Kidney capillary endothelial cell (primary cell): Measurements from ENCODE around the gene GNPDA2.
A peak's percentile ranks its signal among the peaks of the same experiment; 100 is the strongest.

ENCODE experiments used
- DNase-seq: peaks from one replicate; pipeline ENCODE4 v3.0.0-alpha.2; 2018; ENCODE audit warnings: low spot score

GNPDA2 gene

DNA sequence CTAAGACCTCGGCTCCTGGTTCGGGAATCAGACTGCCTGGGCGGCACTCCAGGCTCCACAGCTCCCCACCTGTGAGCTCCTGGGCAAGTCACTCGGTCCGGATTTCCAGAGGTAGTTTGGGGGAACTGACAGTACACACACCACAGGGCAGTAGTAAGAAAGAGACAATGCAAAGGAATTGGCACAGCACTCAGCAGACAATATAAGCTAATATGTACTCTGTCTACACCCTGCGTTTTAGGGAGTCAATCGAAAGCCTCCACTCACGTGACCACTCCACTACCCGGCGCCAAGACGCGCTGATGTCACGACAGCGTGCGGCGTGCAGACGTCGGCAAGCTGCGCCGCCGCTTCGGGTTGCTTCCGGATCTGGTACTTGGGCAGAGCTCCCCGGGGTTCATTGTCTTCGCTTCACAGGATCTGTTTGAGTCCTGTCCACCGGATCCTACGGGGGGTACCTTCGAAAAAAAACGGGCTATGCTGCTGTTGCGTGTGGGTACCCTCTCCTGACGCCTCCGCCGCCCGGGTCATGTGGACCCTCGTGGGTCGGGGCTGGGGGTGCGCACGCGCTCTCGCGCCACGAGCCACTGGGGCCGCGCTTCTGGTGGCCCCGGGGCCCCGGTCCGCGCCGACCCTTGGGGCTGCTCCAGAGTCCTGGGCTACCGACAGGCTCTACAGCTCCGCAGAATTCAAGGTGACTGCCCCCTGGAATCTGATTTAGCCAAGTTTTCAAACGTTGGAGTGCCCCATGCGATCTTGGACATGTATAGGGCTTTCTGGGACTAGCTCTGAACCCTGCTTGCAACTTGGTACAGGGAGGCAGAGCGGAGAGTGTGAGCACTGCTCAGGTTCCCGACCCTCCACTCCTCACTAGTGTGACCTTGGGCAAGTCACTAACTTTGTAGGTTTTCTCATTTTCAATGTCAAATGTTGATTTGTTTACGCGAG, 48.0 kb downstream of the GNPDA2 start, which contains the start of gene GUF1:
GUF1 (plus strand) TSS at position 327 of the 948 bp plus-strand sequence; CDS start at position 530, 203 bp downstream.
- peak; percentile 85 for DNase-seq

DNA sequence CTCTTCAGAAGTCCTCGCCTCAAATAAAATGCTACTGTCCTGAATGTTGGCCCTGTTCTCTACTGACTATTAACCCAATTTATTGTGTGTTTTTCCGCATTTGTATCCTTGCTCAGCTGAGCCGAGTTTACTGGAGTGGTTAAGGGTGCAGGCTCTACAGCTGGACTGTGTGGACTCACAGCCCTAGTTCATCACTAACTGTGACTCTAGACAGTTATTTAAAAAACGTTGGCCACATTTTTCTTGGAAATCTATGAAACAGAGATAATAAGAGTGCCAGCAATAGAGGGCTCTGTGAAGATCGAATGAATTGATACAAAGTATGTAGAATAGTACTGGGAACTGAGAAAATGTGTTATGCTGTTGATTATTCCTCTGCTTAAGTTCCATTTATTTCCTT, 51.0 kb downstream of the GNPDA2 start:
- no peak for DNase-seq

DNA sequence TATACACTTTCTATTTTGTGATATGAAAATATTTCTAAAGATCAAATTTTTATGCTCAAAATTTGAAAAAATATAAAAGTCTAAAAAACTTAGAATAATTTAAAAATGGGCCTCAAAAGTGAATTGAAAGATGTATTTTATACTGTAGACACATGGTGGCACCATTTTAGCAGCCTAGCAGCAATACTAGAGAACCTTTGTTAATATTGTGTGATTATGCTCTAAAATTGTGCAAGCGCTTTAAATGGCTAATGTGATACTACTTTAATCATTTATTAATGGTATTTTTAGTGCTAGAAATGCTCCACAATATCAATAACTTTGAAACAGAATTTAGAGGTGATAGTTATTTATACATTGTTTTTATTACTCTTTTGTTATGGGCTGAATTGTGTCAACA, 51.9 kb downstream of the GNPDA2 start:
- no peak for DNase-seq

DNA sequence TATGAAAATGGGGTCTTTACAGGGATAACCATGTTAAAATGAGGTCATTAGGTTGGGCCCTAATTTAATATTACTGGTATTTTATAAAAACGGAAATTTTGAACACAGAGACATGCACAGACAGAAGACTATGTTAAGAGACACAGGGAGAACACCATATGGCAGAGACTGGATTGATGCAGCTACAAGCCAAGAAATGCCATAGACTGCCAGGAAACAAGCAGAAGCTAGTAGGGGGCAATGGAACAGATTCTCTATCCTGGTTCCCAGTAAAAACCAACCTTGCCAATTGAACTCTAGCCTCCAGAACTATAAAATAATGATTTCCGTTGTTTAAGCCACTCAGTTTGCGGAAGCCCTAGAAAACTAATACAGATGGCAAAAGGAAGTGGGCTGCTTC, 54.7 kb downstream of the GNPDA2 start:
- DNase-seq, result no peak

DNA sequence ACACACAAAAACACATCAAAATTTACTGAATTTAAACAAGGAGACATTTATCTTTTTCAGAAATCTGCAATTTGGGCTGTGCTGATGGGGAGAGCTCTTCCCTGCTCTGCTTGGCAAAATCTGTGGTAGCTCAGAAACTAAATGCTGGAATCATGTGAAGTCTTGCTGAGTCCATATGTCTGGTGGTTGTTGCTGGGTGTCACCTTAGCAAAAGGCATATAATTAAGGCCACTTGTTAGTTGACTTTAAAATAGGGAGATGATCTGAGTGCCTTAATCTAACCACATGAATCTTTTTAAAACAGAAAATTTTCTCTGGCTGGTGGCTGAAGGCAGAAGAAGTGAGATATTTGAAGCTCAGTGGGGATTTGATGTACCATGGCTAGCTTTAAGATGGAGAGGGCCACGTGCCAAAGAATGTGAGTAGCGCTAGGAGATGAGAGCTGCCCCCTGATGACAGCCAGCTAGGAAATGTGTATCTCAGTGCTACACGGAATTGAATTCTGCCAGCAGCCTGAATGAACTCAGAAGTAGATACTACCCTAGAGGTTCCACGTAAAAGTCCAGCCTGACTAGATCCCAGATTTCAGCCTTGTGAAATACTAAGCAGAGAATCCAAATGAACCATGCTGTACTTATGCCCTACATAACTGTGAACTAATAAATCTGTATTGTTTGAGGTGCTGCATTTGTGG, 55.7 kb downstream of the GNPDA2 start:
- no peak for DNase-seq

DNA sequence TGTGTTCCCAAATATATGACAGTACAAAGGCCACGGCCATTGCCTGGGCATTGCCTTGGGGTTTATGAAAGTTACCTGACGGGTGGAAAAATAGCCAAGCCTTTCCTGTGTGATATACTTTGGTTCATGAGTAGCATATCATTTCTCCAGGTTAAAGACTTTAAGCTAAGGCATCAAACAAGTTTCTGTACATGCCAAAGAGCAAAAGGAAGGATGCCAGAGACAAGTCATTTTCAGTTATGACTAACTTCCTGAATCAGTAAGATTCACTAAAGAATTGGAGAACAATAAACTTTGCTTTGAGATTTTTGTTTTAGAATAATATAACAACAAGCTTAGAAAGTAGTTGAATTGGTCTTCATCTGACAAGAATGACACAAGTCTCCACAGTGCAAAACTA, 57.8 kb downstream of the GNPDA2 start:
- peak; percentile 64 for DNase-seq

GRCh38 chr4:44663539-44664263, 62.7 kb downstream of the GNPDA2 start:
- DNase-seq, result no peak

- DNase-seq, result no peak
Observed at GRCh38 chr4:44662623-44663005, 63.7 kb downstream of the GNPDA2 start.

DNA sequence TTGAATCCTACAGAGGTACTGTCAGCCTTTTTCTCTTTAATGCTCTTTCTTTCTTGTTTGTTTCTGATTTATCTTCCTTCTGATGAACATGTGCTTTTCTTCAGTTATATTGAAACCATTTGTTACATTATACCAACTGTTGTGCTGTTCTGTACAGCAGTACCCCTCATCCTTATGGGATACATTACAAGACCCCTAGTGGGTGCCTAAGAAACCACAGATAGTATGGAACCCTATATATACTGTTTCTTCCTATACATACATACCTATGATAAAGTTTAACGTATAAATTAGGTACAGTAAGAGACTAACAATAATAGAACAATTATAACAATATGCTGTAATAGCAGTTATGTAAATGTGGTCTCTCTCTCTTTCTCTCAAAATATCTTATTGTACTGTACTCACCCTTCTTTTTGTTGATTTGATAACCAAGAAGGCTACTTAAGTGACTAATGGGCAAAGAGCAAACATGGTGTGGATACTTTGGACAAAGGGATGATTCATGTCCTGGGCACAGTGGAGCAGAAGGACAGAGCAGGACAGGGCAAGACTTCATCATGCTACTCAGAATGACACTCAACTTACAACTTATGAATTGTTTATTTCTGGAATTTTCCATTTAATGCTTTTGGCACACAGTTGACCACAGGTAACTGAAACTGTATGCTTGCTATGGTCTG, 64.3 kb downstream of the GNPDA2 start:
- DNase-seq, result peak; percentile 26

- DNase-seq, result no peak
Observed at GRCh38 chr4:44660396-44660795, 66.0 kb downstream of the GNPDA2 start.

- DNase-seq, result no peak
Observed at GRCh38 chr4:44652002-44652401, 74.4 kb downstream of the GNPDA2 start.
